Measurements from ENCODE around the gene MSANTD3. TPM values are rescaled to one million over a fixed set of nuclear protein-coding genes. Genes with fewer than 3 reads are reported as not detected.

Gene MSANTD3
- 52.1 and 55.0 TPM in 2 replicates for total RNA-seq

GRCh38 chr9:100426530-100427365 is at the start of gene MSANTD3:
Gene MSANTD3 (plus strand): TSS chr9:100427143. CDS start chr9:100441939, 14,796 bp downstream.

GRCh38 chr9:100472788-100473275 is 45.9 kb downstream of the MSANTD3 start, which contains the start of gene TMEFF1:
Gene TMEFF1 (plus strand): TSS chr9:100473149. CDS start chr9:100473545, 396 bp downstream.

Other genes with a start within 250 kb of the MSANTD3 start
- 30.1 and 33.9 TPM in 2 replicates for gene TEX10, start 74.2 kb upstream of the MSANTD3 start, total RNA-seq
- gene TMEFF1, start 46.0 kb downstream of the MSANTD3 start, total RNA-seq: 9.1 and 11.7 TPM in 2 replicates
- 1.1 and 1.6 TPM in 2 replicates for gene CAVIN4, start 150.9 kb downstream of the MSANTD3 start, total RNA-seq

All from hair follicle dermal papilla cell (primary cell).